ENCODE measurements around the gene FARP1.

The FARP1 gene

GRCh38 chr13:98436233-98436910, 293.5 kb downstream of the FARP1 start:
- TF ChIP-seq GATA2 (IDR thresholded peaks at IDR 0.05; ENCODE audit: low read depth, low read length) = peak; percentile 64
- TF ChIP-seq GATA3 (IDR thresholded peaks at IDR 0.05; ENCODE audit: low read depth, low read length) = no peak

GRCh38 chr13:98438246-98439125, 295.6 kb downstream of the FARP1 start:
- TF ChIP-seq GATA3 (IDR thresholded peaks at IDR 0.05; ENCODE audit: low read depth, low read length) (no peak), GATA2 (IDR thresholded peaks at IDR 0.05; ENCODE audit: low read depth, low read length) (no peak)

- TF ChIP-seq GATA2 (IDR thresholded peaks at IDR 0.05; ENCODE audit: low read depth, low read length) = no peak
- no peak for TF ChIP-seq GATA3 (IDR thresholded peaks at IDR 0.05; ENCODE audit: low read depth, low read length)
Observed at GRCh38 chr13:98439126-98439828, 296.4 kb downstream of the FARP1 start.

- TF ChIP-seq GATA3 (IDR thresholded peaks at IDR 0.05; ENCODE audit: low read depth, low read length) = no peak
- no peak for TF ChIP-seq GATA2 (IDR thresholded peaks at IDR 0.05; ENCODE audit: low read depth, low read length)
Observed at GRCh38 chr13:98439896-98440295, 297.0 kb downstream of the FARP1 start.

- TF ChIP-seq GATA2 (IDR thresholded peaks at IDR 0.05; ENCODE audit: low read depth, low read length) = no peak
- no peak for TF ChIP-seq GATA3 (IDR thresholded peaks at IDR 0.05; ENCODE audit: low read depth, low read length)
Observed at GRCh38 chr13:98440390-98441055, 297.6 kb downstream of the FARP1 start.

- no peak for TF ChIP-seq GATA2 (IDR thresholded peaks at IDR 0.05; ENCODE audit: low read depth, low read length)
- TF ChIP-seq GATA3 (IDR thresholded peaks at IDR 0.05; ENCODE audit: low read depth, low read length) = no peak
Observed at GRCh38 chr13:98441056-98441676, 298.3 kb downstream of the FARP1 start.

GRCh38 chr13:98442391-98443230, 299.7 kb downstream of the FARP1 start:
- no peak for TF ChIP-seq GATA3 (IDR thresholded peaks at IDR 0.05; ENCODE audit: low read depth, low read length)
- no peak for TF ChIP-seq GATA2 (IDR thresholded peaks at IDR 0.05; ENCODE audit: low read depth, low read length)

- TF ChIP-seq GATA2 (IDR thresholded peaks at IDR 0.05; ENCODE audit: low read depth, low read length) (no peak), GATA3 (IDR thresholded peaks at IDR 0.05; ENCODE audit: low read depth, low read length) (no peak)
Observed at GRCh38 chr13:98443329-98443728, 300.4 kb downstream of the FARP1 start.

- TF ChIP-seq GATA3 (IDR thresholded peaks at IDR 0.05; ENCODE audit: low read depth, low read length) (no peak), GATA2 (IDR thresholded peaks at IDR 0.05; ENCODE audit: low read depth, low read length) (no peak)
Observed at GRCh38 chr13:98443800-98444325, 301.0 kb downstream of the FARP1 start.

GRCh38 chr13:98444381-98444780, 301.5 kb downstream of the FARP1 start:
- TF ChIP-seq GATA2 (IDR thresholded peaks at IDR 0.05; ENCODE audit: low read depth, low read length) (no peak), GATA3 (IDR thresholded peaks at IDR 0.05; ENCODE audit: low read depth, low read length) (no peak)

- TF ChIP-seq GATA2 (IDR thresholded peaks at IDR 0.05; ENCODE audit: low read depth, low read length) (no peak), GATA3 (IDR thresholded peaks at IDR 0.05; ENCODE audit: low read depth, low read length) (no peak)
Observed at GRCh38 chr13:98445340-98446233, 302.7 kb downstream of the FARP1 start.

Data from SH-SY5Y (cell line).